Esophagus muscularis mucosa (tissue), 4 donors: Measurements from ENCODE around the gene FAIM.

Source experiments
- EP300 ChIP-seq: sonication (generic); formaldehyde crosslinking; IDR thresholded peaks from one replicate; pipeline ENCODE4 v1.6.1; 2017; ENCODE audit warnings: antibody characterized with exemption
- POLR2A ChIP-seq: fragments of 450-650 bp; IDR thresholded peaks from one replicate; pipeline ENCODE4 v1.6.1; 2017; ENCODE audit warnings: antibody characterized with exemption, moderate library complexity, mild to moderate bottlenecking, low read depth
- POLR2AphosphoS5 ChIP-seq, 2 donors: sonication (generic); formaldehyde crosslinking; IDR thresholded peaks; one replicate each; pipeline ENCODE4 v1.6.1; 2017; ENCODE audit warnings: antibody characterized with exemption in 2 of 2
- TF ChIP-seq, protein P1 (sequence below), 3 experiments: fragments of 200-600 bp in 2 of 3; fragments of 450-650 bp in 1 of 3; sonication (generic) in 2 of 3; IDR thresholded peaks; one replicate each; pipeline ENCODE4 v1.5.1; 2017 to 2019; ENCODE audit warnings: antibody characterized with exemption in 3 of 3, mild to moderate bottlenecking in 2 of 3, moderate library complexity in 1 of 3

- TF ChIP-seq, protein P1, sequence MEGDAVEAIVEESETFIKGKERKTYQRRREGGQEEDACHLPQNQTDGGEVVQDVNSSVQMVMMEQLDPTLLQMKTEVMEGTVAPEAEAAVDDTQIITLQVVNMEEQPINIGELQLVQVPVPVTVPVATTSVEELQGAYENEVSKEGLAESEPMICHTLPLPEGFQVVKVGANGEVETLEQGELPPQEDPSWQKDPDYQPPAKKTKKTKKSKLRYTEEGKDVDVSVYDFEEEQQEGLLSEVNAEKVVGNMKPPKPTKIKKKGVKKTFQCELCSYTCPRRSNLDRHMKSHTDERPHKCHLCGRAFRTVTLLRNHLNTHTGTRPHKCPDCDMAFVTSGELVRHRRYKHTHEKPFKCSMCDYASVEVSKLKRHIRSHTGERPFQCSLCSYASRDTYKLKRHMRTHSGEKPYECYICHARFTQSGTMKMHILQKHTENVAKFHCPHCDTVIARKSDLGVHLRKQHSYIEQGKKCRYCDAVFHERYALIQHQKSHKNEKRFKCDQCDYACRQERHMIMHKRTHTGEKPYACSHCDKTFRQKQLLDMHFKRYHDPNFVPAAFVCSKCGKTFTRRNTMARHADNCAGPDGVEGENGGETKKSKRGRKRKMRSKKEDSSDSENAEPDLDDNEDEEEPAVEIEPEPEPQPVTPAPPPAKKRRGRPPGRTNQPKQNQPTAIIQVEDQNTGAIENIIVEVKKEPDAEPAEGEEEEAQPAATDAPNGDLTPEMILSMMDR (IDR thresholded peaks at IDR 0.05): no peak
- TF ChIP-seq POLR2AphosphoS5 (IDR thresholded peaks at IDR 0.05) (no peak), EP300 (no peak), POLR2A (no peak)
Measured at GRCh38 chr3:138653567-138653966, 45.0 kb downstream of the FAIM start.
